Stimulated activated naive CD8-positive, alpha-beta T cell treated with anti-CD3 and anti-CD28 coated beads, Interleukin-15, amount 100 ng/mL, for 72 hours (primary cell): ENCODE measurements around the gene LYPD8.
A peak's percentile ranks its signal among the peaks of the same experiment; 100 is the strongest.

Experiments
- ATAC-seq: fragments of 150-1000 bp; cut with Tn5 transposase; 2 replicates; pipeline ENCODE4 v1.10.0; 2021; ENCODE audit warnings: mild to moderate bottlenecking, moderate library complexity
- DNase-seq, 2 donors: peaks; one replicate each; pipeline ENCODE4 v3.0.0; 2021 to 2022
- H3K27ac Mint-ChIP-seq, 2 donors: one replicate each; pipeline ENCODE4 v1.8.0; 2022; ENCODE audit warnings: mild to moderate bottlenecking in 2 of 2, mixed read lengths in 2 of 2, moderate library complexity in 2 of 2
- H3K27me3 Mint-ChIP-seq: one replicate; pipeline ENCODE4 v1.8.0; 2022; ENCODE audit warnings: mixed read lengths
- H3K4me1 Mint-ChIP-seq: one replicate; pipeline ENCODE4 v1.8.0; 2022; ENCODE audit warnings: mild to moderate bottlenecking, mixed read lengths
- H3K4me3 Mint-ChIP-seq, 2 donors: one replicate each; pipeline ENCODE4 v1.8.0; 2022; ENCODE audit warnings: mild to moderate bottlenecking in 2 of 2, mixed read lengths in 2 of 2, moderate library complexity in 1 of 2
- H3K9me3 Mint-ChIP-seq, 2 donors: one replicate each; pipeline ENCODE4 v1.8.0; 2022; ENCODE audit warnings: mixed read lengths in 2 of 2

LYPD8 gene

DNA sequence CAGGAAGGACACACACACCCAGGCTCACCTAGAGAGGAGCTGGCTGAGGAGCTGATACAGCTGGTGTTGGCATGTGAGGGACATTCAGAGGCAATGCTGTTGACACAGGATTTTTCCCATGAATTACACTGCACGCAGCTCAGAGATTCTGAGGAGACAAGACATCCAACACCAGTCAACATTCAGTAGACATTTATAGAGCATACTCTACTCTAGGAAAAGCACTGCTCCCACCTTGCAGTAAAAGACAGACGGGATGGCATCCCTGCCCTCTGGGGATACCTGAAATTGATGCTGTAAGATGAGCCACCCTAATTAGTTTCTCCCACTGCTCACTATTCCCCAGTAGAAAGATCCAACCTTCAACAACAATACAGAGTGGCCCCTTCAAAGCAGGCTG is 5.1 kb downstream of the LYPD8 start:
- peak; percentile 25 for ATAC-seq
- Mint-ChIP-seq H3K4me3 (no peak overlapping the region), H3K4me1 (peaks cover 14% of the 10 kb centered on the region), H3K9me3 (no peaks in the 10 kb centered on the region), H3K27ac (peak overlapping the region in 1 of 2 donors; percentile 19), H3K27me3 (no peaks in the 10 kb centered on the region)
- no peak for DNase-seq

GRCh38 chr1:248748211-248748610 is 7.3 kb downstream of the LYPD8 start:
- no peaks in the 10 kb centered on the region for H3K27me3 Mint-ChIP-seq
- DNase-seq = no peak
- no peak for ATAC-seq
- H3K4me1 Mint-ChIP-seq = peaks cover 14% of the 10 kb centered on the region
- no peak overlapping the region for H3K4me3 Mint-ChIP-seq
- H3K27ac Mint-ChIP-seq = no peak overlapping the region
- no peaks in the 10 kb centered on the region for H3K9me3 Mint-ChIP-seq

- Mint-ChIP-seq H3K4me1 (no peaks in the 10 kb centered on the region), H3K27me3 (peaks cover 11% of the 10 kb centered on the region), H3K27ac (no peak overlapping the region), H3K9me3 (no peaks in the 10 kb centered on the region), H3K4me3 (no peak overlapping the region)
- DNase-seq (no peak), ATAC-seq (no peak)
These were observed 14.7 kb downstream of the LYPD8 start for GRCh38 chr1:248740876-248741275.

GRCh38 chr1:248739572-248740205 is 15.9 kb downstream of the LYPD8 start:
- Mint-ChIP-seq H3K27me3 (peaks cover 18% of the 10 kb centered on the region), H3K4me1 (no peaks in the 10 kb centered on the region), H3K27ac (no peak overlapping the region), H3K9me3 (peaks cover 4 to 6% of the 10 kb centered on the region in 2 donors), H3K4me3 (no peak overlapping the region)
- no peak for ATAC-seq
- no peak for DNase-seq

DNA sequence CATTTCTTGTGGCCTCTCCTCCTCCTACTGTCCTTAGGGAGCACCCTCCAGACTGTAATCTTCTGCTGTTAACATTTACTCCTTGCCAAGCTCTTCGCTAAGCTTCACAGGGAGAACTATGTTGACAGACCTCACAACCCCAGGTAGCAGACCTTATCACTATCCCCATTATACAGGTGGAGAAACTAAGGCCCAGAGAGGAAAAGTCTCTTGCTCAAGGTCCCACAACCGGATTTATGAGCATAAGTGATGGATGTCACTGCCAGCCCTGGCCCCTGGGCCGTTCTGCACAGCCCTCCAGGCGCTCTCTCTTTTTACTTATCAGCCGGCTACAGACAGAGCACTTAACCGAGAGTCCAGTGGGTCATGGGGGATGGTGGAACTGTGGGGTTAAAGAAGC is 18.1 kb downstream of the LYPD8 start:
- Mint-ChIP-seq H3K27me3 (peaks cover 18% of the 10 kb centered on the region), H3K4me1 (no peaks in the 10 kb centered on the region), H3K9me3 (peaks cover 11 to 12% of the 10 kb centered on the region in 2 donors), H3K4me3 (no peak overlapping the region), H3K27ac (no peak overlapping the region)
- ATAC-seq (no peak), DNase-seq (no peak)

DNA sequence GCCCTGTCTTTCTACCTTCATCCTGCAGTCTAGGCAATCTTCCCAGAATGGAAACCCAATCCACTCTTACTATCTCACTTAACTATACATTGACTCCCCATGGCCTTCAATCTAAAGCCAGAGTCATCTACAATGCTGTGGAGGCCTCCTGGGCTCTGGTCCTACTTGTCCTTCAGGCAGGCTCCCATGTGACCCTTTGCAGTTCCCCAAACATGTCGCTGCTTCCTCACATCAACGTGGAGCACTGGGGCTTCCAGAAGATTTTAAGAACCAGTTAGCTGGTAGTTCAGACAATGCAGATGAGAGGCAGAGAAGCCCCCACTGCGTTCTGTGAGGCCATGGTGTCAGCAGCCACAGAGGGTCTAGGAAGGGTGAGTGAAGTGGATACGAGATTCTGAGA is 18.6 kb downstream of the LYPD8 start:
- peaks cover 17% of the 10 kb centered on the region for H3K27me3 Mint-ChIP-seq
- H3K9me3 Mint-ChIP-seq = peaks cover 11 to 12% of the 10 kb centered on the region in 2 donors
- H3K27ac Mint-ChIP-seq = no peak overlapping the region
- no peaks in the 10 kb centered on the region for H3K4me1 Mint-ChIP-seq
- ATAC-seq (no peak), DNase-seq (no peak)
- H3K4me3 Mint-ChIP-seq = no peak overlapping the region

- no peak for ATAC-seq
- H3K4me1 Mint-ChIP-seq = no peaks in the 10 kb centered on the region
- H3K27ac Mint-ChIP-seq = no peak overlapping the region
- peaks cover 13% of the 10 kb centered on the region for H3K27me3 Mint-ChIP-seq
- no peak for DNase-seq
- H3K4me3 Mint-ChIP-seq = no peak overlapping the region
- H3K9me3 Mint-ChIP-seq = peaks cover 11 to 12% of the 10 kb centered on the region in 2 donors
These were observed 22.0 kb downstream of the LYPD8 start for GRCh38 chr1:248733566-248733965.

- no peak for ATAC-seq
These were observed 24.8 kb downstream of the LYPD8 start for GRCh38 chr1:248730507-248731335.

DNA sequence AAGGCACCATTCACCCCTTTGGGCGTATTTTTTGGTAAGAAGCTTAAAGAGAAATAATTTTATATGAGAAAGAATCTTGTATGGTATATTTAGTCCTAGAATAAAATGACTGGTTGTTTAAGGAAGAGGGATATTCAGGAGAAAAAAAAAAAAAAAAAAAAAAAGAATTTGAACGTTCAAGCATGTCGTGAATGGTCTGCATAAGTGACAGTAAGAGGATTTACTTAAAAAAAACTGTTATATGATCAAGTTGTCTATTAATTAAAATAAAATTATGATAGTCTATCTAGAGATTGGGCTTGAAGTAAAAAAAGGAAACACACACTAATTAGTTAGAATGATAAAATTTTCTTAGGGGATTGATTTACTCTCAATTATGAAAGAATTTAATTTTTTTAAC is 41.3 kb downstream of the LYPD8 start:
- Mint-ChIP-seq H3K27me3 (peaks cover 12% of the 10 kb centered on the region), H3K27ac (no peak overlapping the region), H3K4me1 (no peaks in the 10 kb centered on the region), H3K4me3 (no peak overlapping the region), H3K9me3 (peaks cover 17 to 22% of the 10 kb centered on the region in 2 donors)
- DNase-seq (no peak), ATAC-seq (no peak)

More at GRCh38 chr1:248730507-248731335, 24.8 kb downstream of the LYPD8 start:
- H3K9me3 Mint-ChIP-seq = peaks cover 11 to 12% of the 10 kb centered on the region in 2 donors
- no peak for DNase-seq
- H3K4me3 Mint-ChIP-seq = no peak overlapping the region
- H3K27me3 Mint-ChIP-seq = peaks cover 7% of the 10 kb centered on the region
- H3K27ac Mint-ChIP-seq = no peak overlapping the region
- H3K4me1 Mint-ChIP-seq = no peaks in the 10 kb centered on the region

DNA sequence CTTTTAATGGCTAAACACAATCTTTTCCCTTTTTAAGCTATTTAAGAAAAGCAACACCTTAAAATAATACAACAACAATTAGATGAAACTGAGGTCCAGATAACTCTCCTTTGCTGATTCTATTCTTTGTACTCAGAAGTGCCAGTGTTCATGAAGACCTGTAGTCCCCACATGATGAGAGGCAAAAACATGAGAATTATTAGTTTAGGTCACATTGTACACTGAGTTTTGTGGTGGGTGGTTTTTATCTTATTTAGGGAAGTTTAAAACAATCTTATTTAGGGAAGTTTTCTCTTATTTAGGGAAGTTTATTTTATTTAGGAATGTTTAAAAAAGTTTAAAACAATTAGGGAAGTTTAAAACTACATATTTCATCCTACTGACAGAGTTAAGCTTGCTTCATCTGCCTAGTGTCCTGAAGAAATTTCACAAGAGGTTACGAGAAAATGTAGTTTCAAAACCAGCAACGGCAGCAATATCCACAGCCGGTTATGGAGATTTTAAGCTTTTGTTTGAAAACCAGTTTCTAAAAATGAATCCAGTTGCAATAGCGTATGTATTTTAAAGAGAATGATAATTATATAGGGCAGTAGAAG is 45.2 kb downstream of the LYPD8 start:
- Mint-ChIP-seq H3K9me3 (peaks cover 11 to 17% of the 10 kb centered on the region in 2 donors), H3K4me3 (no peak overlapping the region), H3K4me1 (no peaks in the 10 kb centered on the region), H3K27me3 (peaks cover 19% of the 10 kb centered on the region), H3K27ac (no peak overlapping the region)
- DNase-seq (no peak), ATAC-seq (no peak)

- ATAC-seq = no peak
- no peak overlapping the region for H3K4me3 Mint-ChIP-seq
- no peak for DNase-seq
- H3K27ac Mint-ChIP-seq = no peak overlapping the region
- H3K27me3 Mint-ChIP-seq = peaks cover 7% of the 10 kb centered on the region
- no peaks in the 10 kb centered on the region for H3K4me1 Mint-ChIP-seq
- no peaks in the 10 kb centered on the region for H3K9me3 Mint-ChIP-seq
These were observed 51.0 kb downstream of the LYPD8 start for GRCh38 chr1:248704606-248705005.

- ATAC-seq (no peak), DNase-seq (no peak)
- Mint-ChIP-seq H3K4me1 (no peaks in the 10 kb centered on the region), H3K27ac (no peak overlapping the region), H3K27me3 (peaks cover 5% of the 10 kb centered on the region), H3K9me3 (no peaks in the 10 kb centered on the region), H3K4me3 (no peak overlapping the region)
These were observed 51.9 kb downstream of the LYPD8 start for GRCh38 chr1:248703674-248704073.

DNA sequence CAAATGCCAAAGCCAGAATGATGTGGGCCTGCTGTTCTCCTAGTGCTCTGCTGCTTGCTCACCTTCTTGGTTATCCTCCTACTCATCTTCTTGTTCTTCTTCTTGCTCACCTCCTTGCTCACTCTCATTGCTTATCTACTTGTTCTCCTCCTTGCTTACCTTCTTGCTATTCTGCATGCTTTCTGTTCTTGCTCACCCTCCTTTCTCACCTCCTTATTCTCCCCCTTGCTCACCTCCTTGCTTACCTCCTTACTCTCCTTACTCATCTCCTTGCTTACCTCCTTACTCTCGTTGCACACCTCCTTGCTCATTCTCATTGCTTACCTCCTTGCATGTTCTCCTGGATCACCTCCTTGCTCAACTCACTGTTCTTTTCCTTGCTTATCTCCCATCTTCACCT is 52.8 kb downstream of the LYPD8 start, which contains the start of gene OR14I1:
Gene OR14I1 (minus strand): TSS at position 53 of the 400 bp plus-strand sequence.
- Mint-ChIP-seq H3K4me3 (no peak within 1 kb of the TSS), H3K27me3 (no peaks in the 10 kb centered on the region), H3K27ac (no peak within 1 kb of the TSS), H3K9me3 (no peaks in the 10 kb centered on the region), H3K4me1 (no peaks in the 10 kb centered on the region)
- ATAC-seq = peak; percentile 9
- no peak for DNase-seq

GRCh38 chr1:248699099-248699498 is 56.5 kb downstream of the LYPD8 start:
- Mint-ChIP-seq H3K4me3 (no peak overlapping the region), H3K4me1 (no peaks in the 10 kb centered on the region), H3K27me3 (no peaks in the 10 kb centered on the region), H3K27ac (no peak overlapping the region), H3K9me3 (no peaks in the 10 kb centered on the region)
- no peak for DNase-seq
- no peak for ATAC-seq

DNA sequence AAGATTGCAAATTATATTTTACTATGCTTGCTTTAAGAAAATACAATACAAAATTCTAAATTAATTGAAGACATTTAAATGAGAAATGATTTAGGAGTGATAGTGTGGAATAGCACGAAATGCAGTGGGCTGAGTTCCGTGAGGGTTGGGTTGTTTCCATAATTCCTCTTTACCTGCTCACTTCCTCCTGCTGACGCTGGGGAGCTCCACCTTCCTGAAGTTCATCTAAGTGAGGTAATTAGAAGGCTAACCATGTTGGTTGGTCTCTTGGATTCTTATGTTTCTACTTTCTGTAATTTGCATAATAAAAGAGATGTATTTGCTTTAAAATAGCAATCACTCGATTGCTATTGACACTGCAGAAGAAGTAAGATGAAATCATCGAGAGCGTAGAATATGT is 57.7 kb downstream of the LYPD8 start:
- Mint-ChIP-seq H3K9me3 (no peaks in the 10 kb centered on the region), H3K27ac (no peak overlapping the region), H3K4me3 (no peak overlapping the region), H3K4me1 (no peaks in the 10 kb centered on the region), H3K27me3 (no peaks in the 10 kb centered on the region)
- ATAC-seq = no peak
- no peak for DNase-seq

- Mint-ChIP-seq H3K9me3 (peaks cover 5 to 8% of the 10 kb centered on the region in 2 donors), H3K27ac (peak overlapping the region in 1 of 2 donors; percentile 15), H3K27me3 (peaks cover 8% of the 10 kb centered on the region), H3K4me3 (no peak overlapping the region), H3K4me1 (no peaks in the 10 kb centered on the region)
- ATAC-seq (no peak), DNase-seq (no peak)
These were observed 58.8 kb downstream of the LYPD8 start for GRCh38 chr1:248696774-248697173.
